Common myeloid progenitor, CD34-positive (primary cell): Measurements from ENCODE around the gene PTTG2.

Experiments
- CTCF ChIA-PET: fragments of 350-600 bp; sonication (Branson Sonifier 250); formaldehyde crosslinking; loops from one replicate; lab custom pipeline; 2021; ENCODE audit warnings: antibody characterized with exemption; lab: Charles Lee
- POLR2A ChIA-PET: fragments of 350-600 bp; sonication (Branson Sonifier 250); formaldehyde crosslinking; loops from one replicate; lab custom pipeline; 2021; ENCODE audit warnings: antibody characterized with exemption; lab: Charles Lee
- DNase-seq, 3 donors: peaks; one replicate each; pipeline versions ENCODE4 v3.0.0 to v3.0.0-alpha.2; 2013
- H3K27ac ChIP-seq, 2 experiments: 1 replicate in 1 of 2; 2 replicates in 1 of 2; pipeline ENCODE4 v1.7.0; 2013; ENCODE audit warnings: inconsistent platforms in 2 of 2, low read length in 2 of 2, mild to moderate bottlenecking in 2 of 2, low read depth in 1 of 2, moderate library complexity in 1 of 2; ENCODE audit not compliant: severe bottlenecking in 2 of 2, insufficient read depth in 1 of 2, poor library complexity in 1 of 2
- H3K27me3 ChIP-seq, 5 experiments: replicated peaks in 2 of 5; 1 replicate in 3 of 5; 2 replicates in 2 of 5; pipeline versions ENCODE4 v1.6.1 to v1.7.0; 2013; ENCODE audit warnings: low read length in 4 of 5, mild to moderate bottlenecking in 2 of 5, moderate library complexity in 2 of 5, inconsistent platforms in 1 of 5; ENCODE audit not compliant: insufficient read depth in 5 of 5, control insufficient read depth in 4 of 5
- H3K36me3 ChIP-seq, 4 experiments: 1 replicate in 2 of 4; 2 replicates in 2 of 4; pipeline versions ENCODE4 v1.6.1 to v1.7.0; 2013; ENCODE audit warnings: low read length in 3 of 4, control low read depth in 1 of 4, mild to moderate bottlenecking in 1 of 4; ENCODE audit not compliant: control insufficient read depth in 4 of 4, insufficient read depth in 4 of 4
- H3K4me1 ChIP-seq, 4 experiments: 1 replicate in 3 of 4; 2 replicates in 1 of 4; pipeline versions ENCODE4 v1.6.1 to v1.7.1; 2013; ENCODE audit warnings: low read length in 3 of 4, mild to moderate bottlenecking in 3 of 4, control low read depth in 1 of 4, inconsistent platforms in 1 of 4, moderate library complexity in 1 of 4; ENCODE audit not compliant: control insufficient read depth in 4 of 4, insufficient read depth in 4 of 4; ENCODE audit errors: control extremely low read depth in 1 of 4
- H3K4me3 ChIP-seq, 7 experiments: 1 replicate in 4 of 7; 2 replicates in 3 of 7; pipeline versions ENCODE4 v1.5.1 to v1.7.0; 2013; ENCODE audit warnings: mild to moderate bottlenecking in 7 of 7, low read length in 6 of 7, moderate library complexity in 6 of 7, inconsistent platforms in 2 of 7, low read depth in 2 of 7, control low read depth in 1 of 7; ENCODE audit not compliant: insufficient read depth in 4 of 7, control insufficient read depth in 1 of 7; ENCODE audit errors: extremely low read depth in 1 of 7
- H3K9me3 ChIP-seq, 5 experiments: 1 replicate in 4 of 5; 2 replicates in 1 of 5; pipeline versions ENCODE4 v1.6.1 to v1.7.1; 2013; ENCODE audit warnings: low read length in 4 of 5, mild to moderate bottlenecking in 2 of 5, inconsistent platforms in 1 of 5, low read depth in 1 of 5, moderate library complexity in 1 of 5; ENCODE audit not compliant: control insufficient read depth in 4 of 5, insufficient read depth in 2 of 5; ENCODE audit errors: control extremely low read depth in 1 of 5
- WGBS: methylation state at CpG from one replicate; pipeline ENCODE4 v1.1.5; 2013; ENCODE audit not compliant: insufficient coverage; 5-methylcytosine and 5-hydroxymethylcytosine counted together

PTTG2 gene

GRCh38 chr4:37953620-37954293, 6.4 kb upstream of the PTTG2 start:
- no peak for DNase-seq
- POLR2A ChIA-PET: no interaction called here
- no peak overlapping the region for H3K4me3 ChIP-seq
- CTCF ChIA-PET: interaction anchor here (0.8 to 0.9 kb wide), 2 partner anchors 25 to 85 kb away, joined by 3 read pairs; no protein-coding TSS in a partner anchor
- H3K9me3 ChIP-seq: no peaks in the 10 kb centered on the region
- H3K4me1 ChIP-seq: peaks cover 0 to 17% (median 12%) of the 10 kb centered on the region in 4 experiments
- no peaks in the 10 kb centered on the region for H3K27me3 ChIP-seq
- H3K27ac ChIP-seq: no peak overlapping the region
- H3K36me3 ChIP-seq: no peaks in the 10 kb centered on the region
- 100% methylated on average over 2 of the region's 7 CpGs for WGBS

GRCh38 chr4:37956941-37957340, 3.3 kb upstream of the PTTG2 start:
- peaks cover 0 to 2% (median under 1%) of the 10 kb centered on the region in 4 experiments for H3K4me1 ChIP-seq
- whole genome bisulfite sequencing: 80% methylated on average over 1 of the region's 4 CpGs
- no peaks in the 10 kb centered on the region for H3K9me3 ChIP-seq
- ChIA-PET POLR2A (no interaction called here), CTCF (no interaction called here)
- H3K27ac ChIP-seq: no peak overlapping the region
- no peaks in the 10 kb centered on the region for H3K27me3 ChIP-seq
- no peak overlapping the region for H3K4me3 ChIP-seq
- DNase-seq: no peak
- no peaks in the 10 kb centered on the region for H3K36me3 ChIP-seq

GRCh38 chr4:37958932-37959331, 1.3 kb upstream of the PTTG2 start:
- DNase-seq: no peak
- ChIA-PET CTCF (interaction anchor here (1.3 kb wide), 1 partner anchor 24 kb away, joined by 4 read pairs; no protein-coding TSS in a partner anchor), POLR2A (no interaction called here)
- Histone ChIP-seq H3K36me3 (no peaks in the 10 kb centered on the region), H3K4me3 (no peak overlapping the region), H3K4me1 (no peaks in the 10 kb centered on the region), H3K27me3 (no peaks in the 10 kb centered on the region), H3K9me3 (no peaks in the 10 kb centered on the region), H3K27ac (no peak overlapping the region)
- no CpG with 5 or more reads among the region's 6 CpGs for WGBS

- no peaks in the 10 kb centered on the region for H3K36me3 ChIP-seq
- H3K4me3 ChIP-seq: no peak overlapping the region
- no peaks in the 10 kb centered on the region for H3K4me1 ChIP-seq
- no peaks in the 10 kb centered on the region for H3K27me3 ChIP-seq
- no peaks in the 10 kb centered on the region for H3K9me3 ChIP-seq
- CTCF ChIA-PET: interaction anchor here (0.9 to 1.7 kb wide), 4 partner anchors 9 to 70 kb away, joined by 3 to 6 read pairs (median 3); partner anchors contain the start of gene TBC1D1
- H3K27ac ChIP-seq: no peak overlapping the region
- POLR2A ChIA-PET: no interaction called here
- no peak for DNase-seq
- WGBS: 86% methylated on average over 4 of the region's 5 CpGs
These were observed 667 bp downstream of the PTTG2 start for GRCh38 chr4:37960679-37961450.

GRCh38 chr4:37964734-37965457, 4.7 kb downstream of the PTTG2 start:
- no peak for DNase-seq
- CTCF ChIA-PET: no interaction called here
- Histone ChIP-seq H3K4me1 (no peaks in the 10 kb centered on the region), H3K9me3 (no peaks in the 10 kb centered on the region), H3K27ac (no peak overlapping the region), H3K27me3 (no peaks in the 10 kb centered on the region), H3K36me3 (no peaks in the 10 kb centered on the region), H3K4me3 (no peak overlapping the region)
- 86% methylated on average over 1 of the region's 4 CpGs for WGBS
- POLR2A ChIA-PET: no interaction called here

GRCh38 chr4:37966044-37966443, 5.8 kb downstream of the PTTG2 start:
- no peaks in the 10 kb centered on the region for H3K9me3 ChIP-seq
- no peaks in the 10 kb centered on the region for H3K36me3 ChIP-seq
- H3K4me3 ChIP-seq: no peak overlapping the region
- H3K27ac ChIP-seq: no peak overlapping the region
- POLR2A ChIA-PET: no interaction called here
- H3K27me3 ChIP-seq: no peaks in the 10 kb centered on the region
- CTCF ChIA-PET: interaction anchor here (2.3 kb wide), 1 partner anchor 10 kb away, joined by 10 read pairs; no protein-coding TSS in a partner anchor
- no peak for DNase-seq
- 89% methylated on average over 3 of the region's 3 CpGs for WGBS
- H3K4me1 ChIP-seq: no peaks in the 10 kb centered on the region
